Measurements from ENCODE around the gene SETX. TPM values are rescaled to one million over a fixed set of nuclear protein-coding genes. Genes with fewer than 3 reads are reported as not detected.

Gene SETX
- total and polyA plus RNA-seq, 2 of the 13 experiments (the other 11 are each of a cell fraction or from before 2014, with no cell fraction given) = 13.2 to 39.0 TPM

- H3K9me3 ChIP-seq (ENCODE audit: low read length) = peaks cover 16% of the 10 kb centered on the region
- H3K36me3 ChIP-seq (replicated peaks in 1 of 2; ENCODE audit: control insufficient read depth in 1 of 2, insufficient read depth in 2 of 2, low read length in 2 of 2) = no peaks in the 10 kb centered on the region
- POLR2A ChIA-PET = no interaction called here
- FAIRE-seq (no peak), ATAC-seq (peak; percentile 49), DNase-seq (ENCODE audit: low spot score) (no peak)
- peaks cover 0 to 12% of the 10 kb centered on the region in 2 experiments; a peak in 3 of 5 replicates for H3K27me3 ChIP-seq (ENCODE audit: control insufficient read depth in 1 of 2, insufficient read depth in 2 of 2, low read length in 2 of 2)
- no peak overlapping the region for H3K27ac ChIP-seq (ENCODE audit: extremely low read length, insufficient read depth, low read length)
- 47% methylated on average over 3 of the region's 20 CpGs for WGBS (ENCODE audit: low lambda C conversion rate)
- intact Hi-C loops (cut with micrococcal nuclease; ENCODE audit: unreplicated experiment) = no loop called here
- CTCF ChIA-PET (ENCODE audit: low intra/inter-chr PET ratio, low total read pairs) = no interaction called here
- H4K20me1 ChIP-seq (ENCODE audit: insufficient read depth, low read length) = no peaks in the 10 kb centered on the region
- H3K4me2 ChIP-seq (ENCODE audit: low read depth, low read length) = no peak overlapping the region
- no peak overlapping the region for H3K4me3 ChIP-seq (replicated peaks in 1 of 3; ENCODE audit: insufficient read depth in 1 of 3, low read depth in 2 of 3, low read length in 3 of 3)
- no TSS peak for BruUV-seq (replicated peaks)
- no peak overlapping the region for H3K9ac ChIP-seq (ENCODE audit: insufficient read depth, low read depth, low read length)
- no peaks in the 10 kb centered on the region for H3K4me1 ChIP-seq (ENCODE audit: insufficient read depth, low read length)
- in situ Hi-C loops (cut with HindIII; ENCODE audit: extremely low pct_ligation_motif_present, low pct_unique_long_range_greater_than_20kb) = no loop called here
- no peaks in the 10 kb centered on the region for H3K79me2 ChIP-seq (ENCODE audit: insufficient read depth, low read length)
- TF ChIP-seq POLR2AphosphoS5 (IDR thresholded peaks at IDR 0.05; ENCODE audit: low read depth, low read length) = no peak
- TF ChIP-seq EEA1 (CRISPR knock-in tag; IDR thresholded peaks at IDR 0.05; ENCODE audit: borderline replicate concordance) = no peak
- TF ChIP-seq ARNTL (CRISPR knock-in tag; IDR thresholded peaks at IDR 0.05) = no peak
- TF ChIP-seq IRF1 (CRISPR knock-in tag; IDR thresholded peaks at IDR 0.05; ENCODE audit: low read depth) = no peak
- no peak for TF ChIP-seq ZNF24 (IDR thresholded peaks at IDR 0.05)
- no peak for TF ChIP-seq PHF8 (CRISPR knock-in tag; IDR thresholded peaks at IDR 0.05)
- TF ChIP-seq ZFP90 (CRISPR knock-in tag; IDR thresholded peaks at IDR 0.05; ENCODE audit: borderline replicate concordance) = no peak
- no peak for TF ChIP-seq HNRNPUL1 (IDR thresholded peaks at IDR 0.05; ENCODE audit: low read depth, low read length)
- TF ChIP-seq ZNF281 (CRISPR knock-in tag; IDR thresholded peaks at IDR 0.05; ENCODE audit: borderline replicate concordance) = no peak
- no peak for TF ChIP-seq ZNF597 (CRISPR knock-in tag; IDR thresholded peaks at IDR 0.05)
- no peak for TF ChIP-seq CENPT (CRISPR knock-in tag; IDR thresholded peaks at IDR 0.05; ENCODE audit: low read depth)
- no peak for TF ChIP-seq PRMT3 (CRISPR knock-in tag; IDR thresholded peaks at IDR 0.05; ENCODE audit: borderline replicate concordance, low read depth)
- TF ChIP-seq ZNF367 (CRISPR knock-in tag; IDR thresholded peaks at IDR 0.05; ENCODE audit: borderline replicate concordance) = no peak
- no peak for TF ChIP-seq ZNF570 (CRISPR knock-in tag; IDR thresholded peaks at IDR 0.05; ENCODE audit: borderline replicate concordance)
- TF ChIP-seq HOXA5 (CRISPR knock-in tag; IDR thresholded peaks at IDR 0.05) = no peak
- no peak for TF ChIP-seq SMAD3 (CRISPR knock-in tag; IDR thresholded peaks at IDR 0.05)
- no peak overlapping the region for H2AFZ ChIP-seq (ENCODE audit: low read length)
Measured at GRCh38 chr9:132250324-132251262, 104.2 kb downstream of the SETX start.
